Fibroblast of skin of back (primary cell): ENCODE data around the gene CNTROB.
A peak's percentile ranks its signal among the peaks of the same experiment; 100 is the strongest.

Source experiments
- DNase-seq: peaks from one replicate; pipeline ENCODE4 v3.0.0-alpha.2; 2013

Gene CNTROB

GRCh38 chr17:7989781-7990655 lies 58.0 kb downstream of the CNTROB start:
- peak; percentile 63 for DNase-seq

- DNase-seq = peak; percentile 32
These were observed 60.5 kb downstream of the CNTROB start for GRCh38 chr17:7992516-7992915.

GRCh38 chr17:7992924-7993323 lies 60.9 kb downstream of the CNTROB start:
- DNase-seq = no peak

GRCh38 chr17:7993972-7994589 lies 62.1 kb downstream of the CNTROB start:
- no peak for DNase-seq

- no peak for DNase-seq
These were observed 63.7 kb downstream of the CNTROB start for GRCh38 chr17:7995724-7996123.

GRCh38 chr17:7997186-7997585 lies 65.2 kb downstream of the CNTROB start:
- no peak for DNase-seq
